GM12878 (cell line): ENCODE measurements around the gene VIT. TPM values are rescaled to one million over a fixed set of nuclear protein-coding genes. Genes with fewer than 3 reads are reported as not detected.
A peak's percentile ranks its signal among the peaks of the same experiment; 100 is the strongest.

Source experiments
- ATAC-seq: fragments of 200-7000 bp; cut with Tn5 transposase; 3 replicates; pipeline ENCODE4 v1.9.1; 2020; ENCODE audit warnings: mild to moderate bottlenecking, moderate library complexity
- BruUV-seq: library from RNA; stranded (reverse); fragments of 400-500 nt; replicated peaks from 2 replicates; lab custom pipeline; 2021; lab: Mats Ljungman, UMichigan
- CTCF ChIA-PET: fragments of 300-600 bp; sonication (Branson Sonifier 250); formaldehyde crosslinking; extraction: SDS; loops from one replicate; lab custom pipeline; 2021; ENCODE audit warnings: inconsistent platforms; lab: Yijun Ruan, JAX
- POLR2A ChIA-PET: fragments of 350-600 bp; formaldehyde crosslinking; extraction: SDS; loops from one replicate; lab custom pipeline; 2021; ENCODE audit warnings: inconsistent platforms; lab: Charles Lee
- RAD21 ChIA-PET: fragments of 300-600 bp; sonication (Branson Sonifier 250); formaldehyde crosslinking; loops from one replicate; lab custom pipeline; 2023; ENCODE audit warnings: antibody characterized with exemption; ENCODE audit not compliant: unreplicated experiment; lab: Charles Lee
- SMC1A ChIA-PET: fragments of 300-600 bp; sonication (Branson Sonifier 250); formaldehyde crosslinking; loops from one replicate; lab custom pipeline; 2023; ENCODE audit not compliant: unreplicated experiment, uncharacterized antibody; lab: Charles Lee
- DNase-seq: peaks from one replicate; pipeline ENCODE4 v3.0.0-alpha.2; 2011; ENCODE audit warnings: low read depth, low spot score
- FAIRE-seq: peaks from 3 replicates; lab custom pipeline; 2011; peaks lifted over from hg19 to GRCh38; lab: Jason Lieb, UNC
- H2AFZ ChIP-seq: 2 replicates; pipeline ENCODE4 v1.6.0; 2011; ENCODE audit warnings: low read depth, low read length, control low read depth; ENCODE audit not compliant: control insufficient read depth
- H3K27ac ChIP-seq: 2 replicates; pipeline ENCODE4 v1.5.1; 2011; ENCODE audit warnings: control low read depth; ENCODE audit not compliant: control insufficient read depth, insufficient read depth
- H3K27me3 ChIP-seq, 2 experiments: replicated peaks in 1 of 2; 2 replicates each; pipeline versions ENCODE4 v1.6.0 to v1.6.1; 2011; ENCODE audit warnings: low read length in 1 of 2; ENCODE audit not compliant: control insufficient read depth in 2 of 2, insufficient read depth in 2 of 2
- H3K36me3 ChIP-seq, 2 experiments: 2 replicates each; pipeline ENCODE4 v1.5.1; 2011; ENCODE audit warnings: low read length in 1 of 2; ENCODE audit not compliant: control insufficient read depth in 2 of 2, insufficient read depth in 2 of 2
- H3K4me1 ChIP-seq: 2 replicates; pipeline ENCODE4 v1.6.1; 2011; ENCODE audit warnings: mild to moderate bottlenecking, low read length, moderate library complexity, mixed read lengths; ENCODE audit not compliant: control insufficient read depth, insufficient read depth
- H3K4me2 ChIP-seq: 2 replicates; pipeline ENCODE4 v1.6.0; 2011; ENCODE audit warnings: control low read depth; ENCODE audit not compliant: control insufficient read depth, insufficient read depth
- H3K4me3 ChIP-seq: fragments of 200-600 bp; sonication (generic); 2 replicates; pipeline ENCODE4 v1.5.1; 2016
- H3K79me2 ChIP-seq: 2 replicates; pipeline ENCODE4 v1.6.0; 2011; ENCODE audit warnings: low read length; ENCODE audit not compliant: control insufficient read depth, insufficient read depth
- H3K9ac ChIP-seq: 2 replicates; pipeline ENCODE4 v1.8.0; 2011; ENCODE audit warnings: low read length, control low read depth, mixed read lengths; ENCODE audit not compliant: control insufficient read depth, insufficient read depth
- H3K9me3 ChIP-seq: replicated peaks from 3 replicates; pipeline ENCODE4 v1.5.1; 2011; ENCODE audit warnings: mild to moderate bottlenecking, low read length; ENCODE audit not compliant: control insufficient read depth, insufficient read depth
- H4K20me1 ChIP-seq: 2 replicates; pipeline ENCODE4 v1.6.0; 2011; ENCODE audit not compliant: control insufficient read depth, insufficient read depth
- BHLHE40 ChIP-seq, 2 experiments: fragments of 450-650 bp in 1 of 2; IDR thresholded peaks; 2 replicates each; pipeline ENCODE4 v1.6.1; 2011 to 2017; ENCODE audit warnings: low read depth in 2 of 2, borderline replicate concordance in 1 of 2, improper control_type of control experiment in 1 of 2, low read length in 1 of 2, mild to moderate bottlenecking in 1 of 2
- CBFB ChIP-seq: IDR thresholded peaks from 2 replicates; pipeline ENCODE4 v1.6.1; 2016; ENCODE audit warnings: antibody characterized with exemption, low read depth
- CEBPB ChIP-seq, 2 experiments: fragments of 150-350 bp in 1 of 2; IDR thresholded peaks; 2 replicates each; pipeline ENCODE4 v1.6.1; 2012 to 2014; ENCODE audit warnings: low read depth in 2 of 2, low read length in 2 of 2, borderline replicate concordance in 1 of 2, inconsistent platforms in 1 of 2
- CREM ChIP-seq: IDR thresholded peaks from 2 replicates; pipeline ENCODE4 v1.6.1; 2014; ENCODE audit warnings: antibody characterized with exemption, low read depth
- HCFC1 ChIP-seq: fragments of 150-350 bp; IDR thresholded peaks from 2 replicates; pipeline ENCODE4 v1.6.1; 2014; ENCODE audit warnings: low read length
- HDAC2 ChIP-seq: fragments of 200-600 bp; sonication (generic); IDR thresholded peaks from 2 replicates; pipeline ENCODE4 v1.6.1; 2017
- IKZF2 ChIP-seq, 2 experiments: fragments of 450-650 bp; IDR thresholded peaks; 2 replicates each; pipeline ENCODE4 v1.6.1; 2017; ENCODE audit warnings: mild to moderate bottlenecking in 2 of 2, moderate library complexity in 2 of 2
- JUNB ChIP-seq: IDR thresholded peaks from 2 replicates; pipeline ENCODE4 v1.6.1; 2016; ENCODE audit warnings: antibody characterized with exemption, mild to moderate bottlenecking
- KAT2A ChIP-seq: conservative IDR thresholded peaks from 2 replicates; pipeline ENCODE4 v1.6.1; 2011; ENCODE audit warnings: low read depth, low read length; ENCODE audit not compliant: control insufficient read depth
- MEF2A ChIP-seq: IDR thresholded peaks from 2 replicates; pipeline ENCODE4 v1.6.1; 2011; ENCODE audit warnings: low read depth, mild to moderate bottlenecking, low read length, moderate library complexity; ENCODE audit not compliant: insufficient read depth
- MYC ChIP-seq: IDR thresholded peaks from 2 replicates; pipeline ENCODE4 v1.6.1; 2011; ENCODE audit warnings: mild to moderate bottlenecking, low read length, moderate library complexity, inconsistent platforms; ENCODE audit not compliant: insufficient read depth, insufficient replicate concordance, insufficient read length, severe bottlenecking
- NFIC ChIP-seq: IDR thresholded peaks from 2 replicates; pipeline ENCODE4 v1.6.1; 2012; ENCODE audit warnings: low read depth, mild to moderate bottlenecking, inconsistent platforms, low read length, moderate library complexity
- RUNX3 ChIP-seq: IDR thresholded peaks from 2 replicates; pipeline ENCODE4 v1.6.1; 2012; ENCODE audit warnings: low read length, inconsistent platforms
- SUPT20H ChIP-seq: IDR thresholded peaks from 2 replicates; pipeline ENCODE4 v1.6.1; 2011; ENCODE audit warnings: low read depth, mild to moderate bottlenecking, low read length, moderate library complexity, borderline replicate concordance; ENCODE audit not compliant: control insufficient read depth
- TAF1 ChIP-seq: IDR thresholded peaks from 2 replicates; pipeline ENCODE4 v1.6.1; 2011; ENCODE audit warnings: mild to moderate bottlenecking, low read depth, low read length, borderline replicate concordance
- in situ Hi-C: fragments of 300-500 bp; cut with MboI; formaldehyde crosslinking; loops from 9 replicates; pipeline ENCODE4 v1.14.3; 2018; ENCODE audit warnings: mixed read lengths
- intact Hi-C: fragments of 100-400 bp; cut with micrococcal nuclease; formaldehyde crosslinking; loops from one replicate; pipeline ENCODE4 v1.14.2; 2022; ENCODE audit not compliant: unreplicated experiment
- polyA plus RNA-seq, 11 experiments: library from polyadenylated mRNA; depleted of rRNA in 4 of 11; unstranded in 6 of 11; stranded (reverse) in 5 of 11; fragments of >200 nt; fragmentation: Nextera tagmentation in 4 of 11; fragmentation: Illumina TruSeq in 1 of 11; extraction: Ambion mirVana in 4 of 11; extraction: Trizol in 1 of 11; gene quantifications; 1 replicate in 1 of 11; 2 replicates in 10 of 11; pipeline versions ENCODE4 v1.2.1 to v1.2.3, GENCODE V29; 2011 to 2016; ENCODE audit warnings: inconsistent platforms in 2 of 11, missing spikeins in 2 of 11, low read depth in 1 of 11
- total RNA-seq, 4 experiments: library from RNA; depleted of rRNA in 3 of 4; stranded (reverse); fragments of >200 nt in 3 of 4; fragmentation: Illumina TruSeq in 1 of 4; extraction: Trizol in 1 of 4; gene quantifications; 2 replicates each; pipeline versions ENCODE4 v1.2.1 to v1.2.3, GENCODE V29; 2013 to 2021
- TF ChIP-seq, protein P1 (sequence below): IDR thresholded peaks from 2 replicates; pipeline ENCODE4 v1.6.1; 2012; ENCODE audit warnings: low read depth, low read length, improper control_type of control experiment
- TF ChIP-seq, protein P2 (sequence below): fragments of 450-650 bp; IDR thresholded peaks from 2 replicates; pipeline ENCODE4 v1.6.1; 2017; ENCODE audit warnings: low read depth, mild to moderate bottlenecking, moderate library complexity
- TF ChIP-seq, protein P3 (sequence below): fragments of 450-650 bp; IDR thresholded peaks from 2 replicates; pipeline ENCODE4 v1.6.1; 2017; ENCODE audit warnings: antibody characterized with exemption, mild to moderate bottlenecking, moderate library complexity

Gene VIT
- total and polyA plus RNA-seq, 10 of the 15 experiments (the other 5 are each of a cell fraction or from before 2014, with no cell fraction given) = 0.05 to 0.14 TPM; not detected in 8

DNA sequence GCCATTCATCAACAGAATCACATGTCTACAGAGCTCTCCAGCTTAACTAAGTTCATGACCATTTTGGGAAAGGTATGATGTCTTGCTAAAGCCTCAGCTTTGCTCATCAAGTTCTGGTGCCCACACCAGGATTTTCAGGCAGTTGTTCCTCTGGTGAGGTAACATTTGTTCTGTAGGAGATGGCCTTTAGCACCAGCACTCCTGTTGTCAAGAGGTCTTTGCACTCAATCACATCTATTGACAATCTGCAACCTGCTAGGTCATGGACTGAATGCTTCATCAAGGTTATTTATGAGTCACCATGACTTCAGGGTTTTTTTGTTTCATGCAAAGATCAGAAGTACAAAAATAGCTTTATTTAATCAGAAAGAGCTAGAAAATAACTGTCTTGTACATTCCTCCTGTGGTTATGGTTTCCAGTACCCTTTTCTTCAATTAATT, 36.6 kb upstream of the VIT start:
- no TSS peak for BruUV-seq
- no peaks in the 10 kb centered on the region for H3K9me3 ChIP-seq
- no peak overlapping the region for H3K4me2 ChIP-seq
- H3K27me3 ChIP-seq = peaks cover 1 to 2% of the 10 kb centered on the region in 2 experiments; a peak in 1 of 4 replicates
- intact Hi-C loops = loop anchor here (5.0 to 10.0 kb wide), 3 partner anchors 153 to 765 kb away; no protein-coding TSS in a partner anchor
- ChIA-PET POLR2A (no interaction called here), SMC1A (interaction anchor here (0.6 to 1.5 kb wide), 5 partner anchors 68 to 325 kb away, joined by 3 to 5 read pairs (median 3); no protein-coding TSS in a partner anchor), CTCF (interaction anchor here (0.5 to 1.3 kb wide), 4 partner anchors 30 to 686 kb away, joined by 3 read pairs; no protein-coding TSS in a partner anchor), RAD21 (interaction anchor here (0.7 to 2.9 kb wide), 2 partner anchors 305 to 307 kb away, joined by 3 to 8 read pairs; partner anchors contain the start of gene CRIM1)
- peak; percentile 63 for ATAC-seq
- no peaks in the 10 kb centered on the region for H3K4me1 ChIP-seq
- no peak overlapping the region for H3K4me3 ChIP-seq
- H4K20me1 ChIP-seq = no peaks in the 10 kb centered on the region
- no peak overlapping the region for H3K27ac ChIP-seq
- H3K79me2 ChIP-seq = no peaks in the 10 kb centered on the region
- no peak for DNase-seq
- no peaks in the 10 kb centered on the region for H3K36me3 ChIP-seq
- in situ Hi-C loops = no loop called here
- no peak for FAIRE-seq
- H3K9ac ChIP-seq = no peak overlapping the region
- H2AFZ ChIP-seq = no peak overlapping the region
- TF ChIP-seq, protein P1, sequence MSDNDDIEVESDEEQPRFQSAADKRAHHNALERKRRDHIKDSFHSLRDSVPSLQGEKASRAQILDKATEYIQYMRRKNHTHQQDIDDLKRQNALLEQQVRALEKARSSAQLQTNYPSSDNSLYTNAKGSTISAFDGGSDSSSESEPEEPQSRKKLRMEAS = no peak
- TF ChIP-seq HCFC1 (no peak), NFIC (peak; percentile 68; the same call in 1 of the 2 replicates), HDAC2 (no peak), CEBPB (IDR thresholded peaks at IDR 0.05; ENCODE audit: borderline replicate concordance in 1 of 2, low read depth in 2 of 2, low read length in 2 of 2) (no peak), MEF2A (peak; percentile 66), SUPT20H (no peak), RUNX3 (peak; percentile 66; the same call in 1 of the 2 replicates), CREM (0 out of 2 replicates have a peak, but pooled peaks have one; percentile 66), TAF1 (no peak), KAT2A (no peak), CBFB (no peak), BHLHE40 (IDR thresholded peaks at IDR 0.05; ENCODE audit: borderline replicate concordance in 1 of 2, low read depth in 2 of 2, low read length in 1 of 2) (no peak), JUNB (peak; percentile 83), IKZF2 (IDR thresholded peaks at IDR 0.05) (no peak), MYC (no peak)
- TF ChIP-seq, protein P2, sequence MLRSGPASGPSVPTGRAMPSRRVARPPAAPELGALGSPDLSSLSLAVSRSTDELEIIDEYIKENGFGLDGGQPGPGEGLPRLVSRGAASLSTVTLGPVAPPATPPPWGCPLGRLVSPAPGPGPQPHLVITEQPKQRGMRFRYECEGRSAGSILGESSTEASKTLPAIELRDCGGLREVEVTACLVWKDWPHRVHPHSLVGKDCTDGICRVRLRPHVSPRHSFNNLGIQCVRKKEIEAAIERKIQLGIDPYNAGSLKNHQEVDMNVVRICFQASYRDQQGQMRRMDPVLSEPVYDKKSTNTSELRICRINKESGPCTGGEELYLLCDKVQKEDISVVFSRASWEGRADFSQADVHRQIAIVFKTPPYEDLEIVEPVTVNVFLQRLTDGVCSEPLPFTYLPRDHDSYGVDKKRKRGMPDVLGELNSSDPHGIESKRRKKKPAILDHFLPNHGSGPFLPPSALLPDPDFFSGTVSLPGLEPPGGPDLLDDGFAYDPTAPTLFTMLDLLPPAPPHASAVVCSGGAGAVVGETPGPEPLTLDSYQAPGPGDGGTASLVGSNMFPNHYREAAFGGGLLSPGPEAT = no peak
- TF ChIP-seq, protein P3, sequence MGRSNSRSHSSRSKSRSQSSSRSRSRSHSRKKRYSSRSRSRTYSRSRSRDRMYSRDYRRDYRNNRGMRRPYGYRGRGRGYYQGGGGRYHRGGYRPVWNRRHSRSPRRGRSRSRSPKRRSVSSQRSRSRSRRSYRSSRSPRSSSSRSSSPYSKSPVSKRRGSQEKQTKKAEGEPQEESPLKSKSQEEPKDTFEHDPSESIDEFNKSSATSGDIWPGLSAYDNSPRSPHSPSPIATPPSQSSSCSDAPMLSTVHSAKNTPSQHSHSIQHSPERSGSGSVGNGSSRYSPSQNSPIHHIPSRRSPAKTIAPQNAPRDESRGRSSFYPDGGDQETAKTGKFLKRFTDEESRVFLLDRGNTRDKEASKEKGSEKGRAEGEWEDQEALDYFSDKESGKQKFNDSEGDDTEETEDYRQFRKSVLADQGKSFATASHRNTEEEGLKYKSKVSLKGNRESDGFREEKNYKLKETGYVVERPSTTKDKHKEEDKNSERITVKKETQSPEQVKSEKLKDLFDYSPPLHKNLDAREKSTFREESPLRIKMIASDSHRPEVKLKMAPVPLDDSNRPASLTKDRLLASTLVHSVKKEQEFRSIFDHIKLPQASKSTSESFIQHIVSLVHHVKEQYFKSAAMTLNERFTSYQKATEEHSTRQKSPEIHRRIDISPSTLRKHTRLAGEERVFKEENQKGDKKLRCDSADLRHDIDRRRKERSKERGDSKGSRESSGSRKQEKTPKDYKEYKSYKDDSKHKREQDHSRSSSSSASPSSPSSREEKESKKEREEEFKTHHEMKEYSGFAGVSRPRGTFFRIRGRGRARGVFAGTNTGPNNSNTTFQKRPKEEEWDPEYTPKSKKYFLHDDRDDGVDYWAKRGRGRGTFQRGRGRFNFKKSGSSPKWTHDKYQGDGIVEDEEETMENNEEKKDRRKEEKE = no peak
